ENCODE measurements around the gene NME1. TPM values are rescaled to one million over a fixed set of nuclear protein-coding genes. Genes with fewer than 3 reads are reported as not detected.

The NME1 gene
- total and polyA plus RNA-seq, 9 of the 15 experiments (the other 6 are each of a cell fraction or from before 2014, with no cell fraction given) = 449 to 1,588 (median 604) TPM

DNA sequence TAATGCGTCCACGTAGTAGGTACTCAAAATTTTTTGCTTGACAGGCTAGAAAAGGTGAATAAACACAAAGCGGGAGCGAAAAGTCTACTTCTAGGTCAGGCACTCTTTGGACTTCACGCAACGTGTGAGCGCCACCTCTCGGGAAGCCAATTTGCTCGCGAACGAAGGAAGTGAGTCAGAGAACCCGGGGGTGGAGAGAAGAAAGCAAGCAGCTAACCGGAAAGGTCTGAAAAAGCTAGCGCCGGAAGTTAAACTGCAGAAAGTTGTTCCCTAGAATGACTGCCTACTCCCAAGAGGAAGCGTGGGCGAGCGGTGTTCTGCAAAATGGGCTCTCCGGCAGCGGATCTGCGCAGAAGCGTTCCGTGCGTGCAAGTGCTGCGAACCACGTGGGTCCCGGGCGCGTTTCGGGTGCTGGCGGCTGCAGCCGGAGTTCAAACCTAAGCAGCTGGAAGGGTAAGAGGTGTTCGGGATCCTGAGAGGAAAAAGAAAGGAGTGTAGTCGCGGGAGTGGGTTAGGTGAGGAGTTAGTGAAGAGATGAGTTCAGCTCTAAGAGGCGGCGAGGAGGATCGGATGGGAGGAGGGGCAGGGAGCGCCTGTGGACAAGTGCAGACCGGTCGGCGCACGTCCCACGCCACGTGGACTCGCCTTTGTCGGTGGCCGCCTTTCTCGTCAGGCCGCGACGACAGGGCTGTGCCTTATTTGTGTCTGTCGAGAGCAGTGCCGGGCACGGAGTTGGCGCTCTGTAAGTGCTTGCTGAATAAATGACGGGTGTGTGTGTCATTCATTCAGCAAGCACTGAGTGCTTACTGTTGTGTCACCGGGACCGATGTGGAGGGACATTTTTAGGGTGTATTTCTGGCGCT, at the start of gene NME1 (continued):
- TF ChIP-seq BCL6 (CRISPR knock-in tag; IDR thresholded peaks at IDR 0.05) (no peak), MCM5 (IDR thresholded peaks at IDR 0.05; ENCODE audit: low read depth) (no peak), ZNF586 (CRISPR knock-in tag; conservative IDR thresholded peaks at IDR 0.05) (no peak), ELF4 (CRISPR knock-in tag; IDR thresholded peaks at IDR 0.05) (0 out of 2 replicates have a peak, but pooled peaks have one; percentile 29), SP1 (CRISPR knock-in tag; IDR thresholded peaks at IDR 0.05) (peak; percentile 98), ZNF764 (CRISPR knock-in tag; IDR thresholded peaks at IDR 0.05; ENCODE audit: low read depth) (peak; percentile 73; the same call in 1 of the 2 replicates), GTF2A2 (tag; IDR thresholded peaks at IDR 0.05) (no peak), TAL1 (IDR thresholded peaks at IDR 0.05) (peak; percentile 32), BRD9 (IDR thresholded peaks at IDR 0.05; ENCODE audit: low read depth, partially characterized antibody) (peak; percentile 95), RFX1 (IDR thresholded peaks at IDR 0.05) (no peak), HLTF (IDR thresholded peaks at IDR 0.05) (peak; percentile 97), TGIF2 (CRISPR knock-in tag; IDR thresholded peaks at IDR 0.05) (peak; percentile 58; the same call in 1 of the 2 replicates)
- TF ChIP-seq, protein P1, sequence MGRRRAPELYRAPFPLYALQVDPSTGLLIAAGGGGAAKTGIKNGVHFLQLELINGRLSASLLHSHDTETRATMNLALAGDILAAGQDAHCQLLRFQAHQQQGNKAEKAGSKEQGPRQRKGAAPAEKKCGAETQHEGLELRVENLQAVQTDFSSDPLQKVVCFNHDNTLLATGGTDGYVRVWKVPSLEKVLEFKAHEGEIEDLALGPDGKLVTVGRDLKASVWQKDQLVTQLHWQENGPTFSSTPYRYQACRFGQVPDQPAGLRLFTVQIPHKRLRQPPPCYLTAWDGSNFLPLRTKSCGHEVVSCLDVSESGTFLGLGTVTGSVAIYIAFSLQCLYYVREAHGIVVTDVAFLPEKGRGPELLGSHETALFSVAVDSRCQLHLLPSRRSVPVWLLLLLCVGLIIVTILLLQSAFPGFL (CRISPR knock-in tag; IDR thresholded peaks at IDR 0.05) = peak; percentile 68; the same call in 1 of the 2 replicates
- TF ChIP-seq, protein P2, sequence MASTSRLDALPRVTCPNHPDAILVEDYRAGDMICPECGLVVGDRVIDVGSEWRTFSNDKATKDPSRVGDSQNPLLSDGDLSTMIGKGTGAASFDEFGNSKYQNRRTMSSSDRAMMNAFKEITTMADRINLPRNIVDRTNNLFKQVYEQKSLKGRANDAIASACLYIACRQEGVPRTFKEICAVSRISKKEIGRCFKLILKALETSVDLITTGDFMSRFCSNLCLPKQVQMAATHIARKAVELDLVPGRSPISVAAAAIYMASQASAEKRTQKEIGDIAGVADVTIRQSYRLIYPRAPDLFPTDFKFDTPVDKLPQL (IDR thresholded peaks at IDR 0.05; ENCODE audit: extremely low read depth, insufficient read length) = no peak
- TF ChIP-seq, protein P3, sequence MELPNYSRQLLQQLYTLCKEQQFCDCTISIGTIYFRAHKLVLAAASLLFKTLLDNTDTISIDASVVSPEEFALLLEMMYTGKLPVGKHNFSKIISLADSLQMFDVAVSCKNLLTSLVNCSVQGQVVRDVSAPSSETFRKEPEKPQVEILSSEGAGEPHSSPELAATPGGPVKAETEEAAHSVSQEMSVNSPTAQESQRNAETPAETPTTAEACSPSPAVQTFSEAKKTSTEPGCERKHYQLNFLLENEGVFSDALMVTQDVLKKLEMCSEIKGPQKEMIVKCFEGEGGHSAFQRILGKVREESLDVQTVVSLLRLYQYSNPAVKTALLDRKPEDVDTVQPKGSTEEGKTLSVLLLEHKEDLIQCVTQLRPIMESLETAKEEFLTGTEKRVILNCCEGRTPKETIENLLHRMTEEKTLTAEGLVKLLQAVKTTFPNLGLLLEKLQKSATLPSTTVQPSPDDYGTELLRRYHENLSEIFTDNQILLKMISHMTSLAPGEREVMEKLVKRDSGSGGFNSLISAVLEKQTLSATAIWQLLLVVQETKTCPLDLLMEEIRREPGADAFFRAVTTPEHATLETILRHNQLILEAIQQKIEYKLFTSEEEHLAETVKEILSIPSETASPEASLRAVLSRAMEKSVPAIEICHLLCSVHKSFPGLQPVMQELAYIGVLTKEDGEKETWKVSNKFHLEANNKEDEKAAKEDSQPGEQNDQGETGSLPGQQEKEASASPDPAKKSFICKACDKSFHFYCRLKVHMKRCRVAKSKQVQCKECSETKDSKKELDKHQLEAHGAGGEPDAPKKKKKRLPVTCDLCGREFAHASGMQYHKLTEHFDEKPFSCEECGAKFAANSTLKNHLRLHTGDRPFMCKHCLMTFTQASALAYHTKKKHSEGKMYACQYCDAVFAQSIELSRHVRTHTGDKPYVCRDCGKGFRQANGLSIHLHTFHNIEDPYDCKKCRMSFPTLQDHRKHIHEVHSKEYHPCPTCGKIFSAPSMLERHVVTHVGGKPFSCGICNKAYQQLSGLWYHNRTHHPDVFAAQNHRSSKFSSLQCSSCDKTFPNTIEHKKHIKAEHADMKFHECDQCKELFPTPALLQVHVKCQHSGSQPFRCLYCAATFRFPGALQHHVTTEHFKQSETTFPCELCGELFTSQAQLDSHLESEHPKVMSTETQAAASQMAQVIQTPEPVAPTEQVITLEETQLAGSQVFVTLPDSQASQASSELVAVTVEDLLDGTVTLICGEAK (IDR thresholded peaks at IDR 0.05) = peak; percentile 100
- TF ChIP-seq, protein P3 (CRISPR knock-in tag; IDR thresholded peaks at IDR 0.05) = no peak; the same call in 1 of the 2 replicates

Measured in K562 (cell line).